ENCODE results near the gene DPP10.
"Not testable (repeated sequence)": the region's sequence is repeated elsewhere in the genome, so short reads cannot be mapped to it uniquely, and the experiment has no call there.

Gene DPP10

GRCh38 chr2:114499101-114499500 lies 56.7 kb downstream of the DPP10 start:
- no peak for DNase-seq (ENCODE audit: low read depth, low spot score)
- Histone ChIP-seq H3K27me3 (ENCODE audit: insufficient read depth, insufficient read length) (no peaks in the 10 kb centered on the region), H3K4me3 (ENCODE audit: insufficient read length, low read depth) (no peak overlapping the region), H3K36me3 (ENCODE audit: insufficient read depth, insufficient read length, low read length) (no peaks in the 10 kb centered on the region), H3K9ac (ENCODE audit: insufficient read length, low read depth) (no peak overlapping the region), H3K9me3 (ENCODE audit: insufficient read depth, low read length) (no peaks in the 10 kb centered on the region), H3K4me1 (ENCODE audit: insufficient read depth, insufficient read length) (no peaks in the 10 kb centered on the region)
- no peak for TF ChIP-seq ZNF274 (IDR thresholded peaks at IDR 0.05; ENCODE audit: low read depth, low read length)
- TF ChIP-seq SUZ12 (IDR thresholded peaks at IDR 0.05; ENCODE audit: extremely low read depth, insufficient read depth, insufficient read length) = no peak
- no peak for TF ChIP-seq YY1 (IDR thresholded peaks at IDR 0.05; ENCODE audit: insufficient read depth, insufficient read length)

GRCh38 chr2:114507744-114508143 lies 65.3 kb downstream of the DPP10 start:
- no peak overlapping the region for H3K9ac ChIP-seq (ENCODE audit: insufficient read length, low read depth)
- no peaks in the 10 kb centered on the region for H3K4me1 ChIP-seq (ENCODE audit: insufficient read depth, insufficient read length)
- H3K4me3 ChIP-seq (ENCODE audit: insufficient read length, low read depth) = no peak overlapping the region
- no peak for TF ChIP-seq SUZ12 (IDR thresholded peaks at IDR 0.05; ENCODE audit: extremely low read depth, insufficient read depth, insufficient read length)
- no peak for TF ChIP-seq YY1 (IDR thresholded peaks at IDR 0.05; ENCODE audit: insufficient read depth, insufficient read length)
- no peak for TF ChIP-seq ZNF274 (IDR thresholded peaks at IDR 0.05; ENCODE audit: low read depth, low read length)
- DNase-seq (ENCODE audit: low read depth, low spot score) = no peak
- H3K36me3 ChIP-seq (ENCODE audit: insufficient read depth, insufficient read length, low read length) = no peaks in the 10 kb centered on the region
- H3K9me3 ChIP-seq (ENCODE audit: insufficient read depth, low read length) = peaks cover 6% of the 10 kb centered on the region; the same call in 1 of the 2 replicates
- H3K27me3 ChIP-seq (ENCODE audit: insufficient read depth, insufficient read length) = no peaks in the 10 kb centered on the region

GRCh38 chr2:114515882-114516281 lies 73.4 kb downstream of the DPP10 start:
- no peak for TF ChIP-seq YY1 (IDR thresholded peaks at IDR 0.05; ENCODE audit: insufficient read depth, insufficient read length)
- TF ChIP-seq SUZ12 (IDR thresholded peaks at IDR 0.05; ENCODE audit: extremely low read depth, insufficient read depth, insufficient read length) = no peak
- TF ChIP-seq ZNF274 (IDR thresholded peaks at IDR 0.05; ENCODE audit: low read depth, low read length) = no peak

GRCh38 chr2:114517580-114517979 lies 75.1 kb downstream of the DPP10 start:
- Histone ChIP-seq H3K9ac (ENCODE audit: insufficient read length, low read depth) (no peak overlapping the region), H3K36me3 (ENCODE audit: insufficient read depth, insufficient read length, low read length) (no peaks in the 10 kb centered on the region), H3K27me3 (ENCODE audit: insufficient read depth, insufficient read length) (no peaks in the 10 kb centered on the region), H3K9me3 (ENCODE audit: insufficient read depth, low read length) (no peaks in the 10 kb centered on the region), H3K4me3 (ENCODE audit: insufficient read length, low read depth) (no peak overlapping the region), H3K4me1 (ENCODE audit: insufficient read depth, insufficient read length) (no peaks in the 10 kb centered on the region)
- TF ChIP-seq ZNF274 (IDR thresholded peaks at IDR 0.05; ENCODE audit: low read depth, low read length) (no peak), YY1 (IDR thresholded peaks at IDR 0.05; ENCODE audit: insufficient read depth, insufficient read length) (no peak), SUZ12 (IDR thresholded peaks at IDR 0.05; ENCODE audit: extremely low read depth, insufficient read depth, insufficient read length) (no peak)
- DNase-seq (ENCODE audit: low read depth, low spot score) = no peak

More at GRCh38 chr2:114515882-114516281, 73.4 kb downstream of the DPP10 start:
- Histone ChIP-seq H3K36me3 (ENCODE audit: insufficient read depth, insufficient read length, low read length) (no peaks in the 10 kb centered on the region), H3K4me3 (ENCODE audit: insufficient read length, low read depth) (no peak overlapping the region), H3K9ac (ENCODE audit: insufficient read length, low read depth) (no peak overlapping the region), H3K4me1 (ENCODE audit: insufficient read depth, insufficient read length) (no peaks in the 10 kb centered on the region), H3K27me3 (ENCODE audit: insufficient read depth, insufficient read length) (no peaks in the 10 kb centered on the region), H3K9me3 (ENCODE audit: insufficient read depth, low read length) (no peaks in the 10 kb centered on the region)
- DNase-seq (ENCODE audit: low read depth, low spot score) = no peak

- Histone ChIP-seq H3K4me3 (ENCODE audit: insufficient read length, low read depth) (no peak overlapping the region), H3K27me3 (ENCODE audit: insufficient read depth, insufficient read length) (no peaks in the 10 kb centered on the region), H3K9ac (ENCODE audit: insufficient read length, low read depth) (no peak overlapping the region), H3K9me3 (ENCODE audit: insufficient read depth, low read length) (no peaks in the 10 kb centered on the region), H3K36me3 (ENCODE audit: insufficient read depth, insufficient read length, low read length) (no peaks in the 10 kb centered on the region), H3K4me1 (ENCODE audit: insufficient read depth, insufficient read length) (no peaks in the 10 kb centered on the region)
- TF ChIP-seq YY1 (IDR thresholded peaks at IDR 0.05; ENCODE audit: insufficient read depth, insufficient read length) (no peak), SUZ12 (IDR thresholded peaks at IDR 0.05; ENCODE audit: extremely low read depth, insufficient read depth, insufficient read length) (no peak), ZNF274 (IDR thresholded peaks at IDR 0.05; ENCODE audit: low read depth, low read length) (no peak)
- no peak for DNase-seq (ENCODE audit: low read depth, low spot score)
These were observed 76.3 kb downstream of the DPP10 start for GRCh38 chr2:114518738-114519137.

GRCh38 chr2:114522612-114523011 lies 80.2 kb downstream of the DPP10 start:
- not testable (repeated sequence) for H3K4me3 ChIP-seq (ENCODE audit: insufficient read length, low read depth); DNase-seq (ENCODE audit: low read depth, low spot score); H3K4me1 ChIP-seq (ENCODE audit: insufficient read depth, insufficient read length); H3K9me3 ChIP-seq (ENCODE audit: insufficient read depth, low read length); H3K27me3 ChIP-seq (ENCODE audit: insufficient read depth, insufficient read length); H3K9ac ChIP-seq (ENCODE audit: insufficient read length, low read depth); H3K36me3 ChIP-seq (ENCODE audit: insufficient read depth, insufficient read length, low read length)

- no peaks in the 10 kb centered on the region for H3K4me1 ChIP-seq (ENCODE audit: insufficient read depth, insufficient read length)
- no peaks in the 10 kb centered on the region for H3K27me3 ChIP-seq (ENCODE audit: insufficient read depth, insufficient read length)
- no peak for DNase-seq (ENCODE audit: low read depth, low spot score)
- H3K9me3 ChIP-seq (ENCODE audit: insufficient read depth, low read length) = no peaks in the 10 kb centered on the region
- no peak overlapping the region for H3K9ac ChIP-seq (ENCODE audit: insufficient read length, low read depth)
- no peaks in the 10 kb centered on the region for H3K36me3 ChIP-seq (ENCODE audit: insufficient read depth, insufficient read length, low read length)
- no peak for TF ChIP-seq ZNF274 (IDR thresholded peaks at IDR 0.05; ENCODE audit: low read depth, low read length)
- no peak for TF ChIP-seq YY1 (IDR thresholded peaks at IDR 0.05; ENCODE audit: insufficient read depth, insufficient read length)
- no peak for TF ChIP-seq SUZ12 (IDR thresholded peaks at IDR 0.05; ENCODE audit: extremely low read depth, insufficient read depth, insufficient read length)
- H3K4me3 ChIP-seq (ENCODE audit: insufficient read length, low read depth) = no peak overlapping the region
These were observed 83.5 kb downstream of the DPP10 start for GRCh38 chr2:114525955-114526354.

GRCh38 chr2:114526841-114527240 lies 84.4 kb downstream of the DPP10 start:
- TF ChIP-seq ZNF274 (IDR thresholded peaks at IDR 0.05; ENCODE audit: low read depth, low read length) = no peak
- TF ChIP-seq SUZ12 (IDR thresholded peaks at IDR 0.05; ENCODE audit: extremely low read depth, insufficient read depth, insufficient read length) = no peak
- no peak for TF ChIP-seq YY1 (IDR thresholded peaks at IDR 0.05; ENCODE audit: insufficient read depth, insufficient read length)
- Histone ChIP-seq H3K4me3 (ENCODE audit: insufficient read length, low read depth) (no peak overlapping the region), H3K9ac (ENCODE audit: insufficient read length, low read depth) (no peak overlapping the region), H3K27me3 (ENCODE audit: insufficient read depth, insufficient read length) (no peaks in the 10 kb centered on the region), H3K36me3 (ENCODE audit: insufficient read depth, insufficient read length, low read length) (no peaks in the 10 kb centered on the region), H3K4me1 (ENCODE audit: insufficient read depth, insufficient read length) (no peaks in the 10 kb centered on the region), H3K9me3 (ENCODE audit: insufficient read depth, low read length) (no peaks in the 10 kb centered on the region)
- DNase-seq (ENCODE audit: low read depth, low spot score) = no peak

Measured in NT2/D1 (cell line).